A673 (cell line): ENCODE results near the gene CYP4A22. TPM values are rescaled to one million over a fixed set of nuclear protein-coding genes. Genes with fewer than 3 reads are reported as not detected.

Experiments used
- BruUV-seq: library from RNA; stranded (reverse); fragments of 400-500 nt; replicated peaks from 2 replicates; lab custom pipeline; 2021; lab: Mats Ljungman, UMichigan
- CTCF ChIA-PET: fragments of 300-600 bp; sonication (Branson Sonifier 250); formaldehyde crosslinking; loops from one replicate; lab custom pipeline; 2022; ENCODE audit warnings: antibody characterized with exemption; lab: Charles Lee
- POLR2A ChIA-PET: fragments of 300-600 bp; sonication (Branson Sonifier 250); formaldehyde crosslinking; loops from one replicate; lab custom pipeline; 2022; ENCODE audit warnings: antibody characterized with exemption; ENCODE audit not compliant: low non-redundant PET; lab: Charles Lee
- DNase-seq: peaks from one replicate; pipeline ENCODE4 v3.0.0-alpha.2; 2015; ENCODE audit warnings: low spot score
- H3K27ac ChIP-seq: fragments of 200-600 bp; sonication (generic); 2 replicates; pipeline ENCODE4 v1.5.1; 2016; ENCODE audit warnings: mixed run types, low read depth, mild to moderate bottlenecking, mixed read lengths, antibody characterized with exemption, low read length; ENCODE audit not compliant: poor library complexity, severe bottlenecking
- H3K27me3 ChIP-seq: fragments of 200-600 bp; sonication (generic); replicated peaks from 2 replicates; pipeline ENCODE4 v1.6.1; 2017; ENCODE audit warnings: mixed run types, low read depth, mild to moderate bottlenecking, mixed read lengths, antibody characterized with exemption, low read length; ENCODE audit not compliant: insufficient read depth, poor library complexity
- H3K36me3 ChIP-seq: fragments of 200-600 bp; sonication (generic); 2 replicates; pipeline ENCODE4 v1.6.1; 2016; ENCODE audit warnings: mixed run types, mild to moderate bottlenecking, mixed read lengths, antibody characterized with exemption, low read length; ENCODE audit not compliant: insufficient read depth, poor library complexity, severe bottlenecking
- H3K4me1 ChIP-seq: fragments of 200-600 bp; sonication (generic); 2 replicates; pipeline ENCODE4 v1.6.1; 2017; ENCODE audit warnings: mixed run types, mild to moderate bottlenecking, mixed read lengths, antibody characterized with exemption, low read length; ENCODE audit not compliant: insufficient read depth, poor library complexity, severe bottlenecking
- H3K4me3 ChIP-seq: fragments of 200-600 bp; sonication (generic); 2 replicates; pipeline ENCODE4 v1.5.1; 2016; ENCODE audit warnings: low read depth, mixed run types, mild to moderate bottlenecking, mixed read lengths, low read length; ENCODE audit not compliant: poor library complexity, severe bottlenecking
- H3K9me3 ChIP-seq: fragments of 200-600 bp; sonication (generic); 2 replicates; pipeline ENCODE4 v1.6.1; 2016; ENCODE audit warnings: mixed run types, low read depth, mild to moderate bottlenecking, mixed read lengths, antibody characterized with exemption, low read length; ENCODE audit not compliant: poor library complexity, severe bottlenecking
- CTCF ChIP-seq: fragments of 300-800, 200-600 bp; sonication (generic); conservative IDR thresholded peaks from 2 replicates; pipeline ENCODE4 v1.5.1; 2017; ENCODE audit warnings: low read depth, mild to moderate bottlenecking, antibody characterized with exemption, low read length, moderate library complexity, mixed read lengths
- EZH2 ChIP-seq: fragments of 200-600 bp; sonication (generic); IDR thresholded peaks from 2 replicates; pipeline ENCODE4 v1.6.1; 2017; ENCODE audit warnings: borderline replicate concordance, low read depth, mild to moderate bottlenecking, mixed read lengths, antibody characterized with exemption, low read length; ENCODE audit not compliant: poor library complexity, severe bottlenecking
- intact Hi-C: fragments of 100-400 bp; cut with micrococcal nuclease; formaldehyde crosslinking; loops from one replicate; pipeline ENCODE4 v1.10.0; 2022; ENCODE audit not compliant: unreplicated experiment
- total RNA-seq: library from RNA; stranded (reverse); gene quantifications from 2 replicates; pipeline ENCODE4 v1.2.3, GENCODE V29; 2021

CYP4A22 gene
- total RNA-seq, 1 experiment from 2014 or later, result not detected

GRCh38 chr1:47160716-47161115 is 23.5 kb downstream of the CYP4A22 start:
- TF ChIP-seq EZH2, result no peak
- TF ChIP-seq CTCF, result no peak
- no TSS peak for BruUV-seq
- POLR2A ChIA-PET, result no interaction called here
- Histone ChIP-seq H3K4me1 (no peaks in the 10 kb centered on the region), H3K9me3 (no peaks in the 10 kb centered on the region), H3K27ac (no peak overlapping the region), H3K27me3 (peaks cover 15% of the 10 kb centered on the region), H3K4me3 (no peak overlapping the region), H3K36me3 (no peaks in the 10 kb centered on the region)
- CTCF ChIA-PET, result no interaction called here
- intact Hi-C loops, result no loop called here
- DNase-seq, result no peak

- H3K27ac ChIP-seq, result no peak overlapping the region
- ChIA-PET CTCF (no interaction called here), POLR2A (no interaction called here)
- H3K9me3 ChIP-seq, result no peaks in the 10 kb centered on the region
- H3K36me3 ChIP-seq, result no peaks in the 10 kb centered on the region
- BruUV-seq, result no TSS peak
- no peak overlapping the region for H3K4me3 ChIP-seq
- TF ChIP-seq EZH2 (no peak), CTCF (no peak)
- H3K27me3 ChIP-seq, result peaks cover 15% of the 10 kb centered on the region
- intact Hi-C loops, result no loop called here
- no peaks in the 10 kb centered on the region for H3K4me1 ChIP-seq
- no peak for DNase-seq
Measured at GRCh38 chr1:47161298-47162040, 24.2 kb downstream of the CYP4A22 start.

GRCh38 chr1:47164552-47164951 is 27.3 kb downstream of the CYP4A22 start:
- Histone ChIP-seq H3K36me3 (no peaks in the 10 kb centered on the region), H3K4me1 (no peaks in the 10 kb centered on the region), H3K27ac (no peak overlapping the region), H3K27me3 (peaks cover 15% of the 10 kb centered on the region), H3K4me3 (no peak overlapping the region), H3K9me3 (no peaks in the 10 kb centered on the region)
- no TSS peak for BruUV-seq
- intact Hi-C loops, result no loop called here
- TF ChIP-seq CTCF, result no peak
- no peak for TF ChIP-seq EZH2
- CTCF ChIA-PET, result no interaction called here
- DNase-seq, result no peak
- POLR2A ChIA-PET, result no interaction called here
